GM21723 (cell line): ENCODE results near the gene FAF1.

Source experiments
- ATAC-seq: cut with Tn5 transposase; IDR thresholded peaks from one replicate; pipeline ENCODE4 v1.9.1; 2021; ENCODE audit warnings: mild to moderate bottlenecking, moderate library complexity; ENCODE audit not compliant: unreplicated experiment

Gene FAF1

DNA sequence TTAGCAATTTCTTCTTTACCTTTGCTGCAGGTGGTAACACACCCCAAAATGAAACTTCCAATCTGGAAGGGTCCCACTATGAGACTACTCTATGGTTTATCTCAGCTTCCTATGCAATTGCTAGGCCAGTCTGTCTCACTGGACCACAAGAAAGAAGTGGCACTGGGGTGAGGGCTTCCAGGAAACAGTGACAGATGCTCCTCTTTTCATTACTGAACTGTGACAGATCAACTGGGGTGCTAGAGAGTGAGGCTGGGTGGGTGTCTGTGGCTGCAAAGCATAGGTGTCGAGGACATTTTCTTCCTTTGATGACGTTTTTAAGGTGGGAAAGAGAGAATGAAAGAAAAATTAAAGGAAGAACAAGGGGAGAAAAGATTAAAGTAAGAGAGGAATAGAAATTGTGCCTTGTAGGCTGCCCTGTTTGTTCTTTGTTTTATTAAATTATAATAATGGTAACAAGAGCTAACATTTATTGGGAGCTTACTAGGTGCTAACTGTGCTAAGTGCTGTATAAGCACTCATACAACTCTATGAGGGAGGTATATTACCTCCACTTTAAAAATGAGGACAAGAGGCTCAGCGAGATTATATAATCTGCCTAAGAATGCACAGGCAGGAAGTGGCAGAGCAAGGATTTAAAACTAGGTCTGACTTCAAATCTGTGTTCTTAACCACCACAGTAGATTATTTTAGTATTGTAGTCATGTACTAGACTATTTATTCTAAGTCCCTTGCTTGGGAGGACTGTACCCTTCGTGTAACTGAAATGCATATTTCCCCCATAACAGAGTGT lies 509.0 kb downstream of the FAF1 start:
- ATAC-seq: no peak

GRCh38 chr1:50447961-50448360 lies 512.1 kb downstream of the FAF1 start:
- ATAC-seq: no peak

DNA sequence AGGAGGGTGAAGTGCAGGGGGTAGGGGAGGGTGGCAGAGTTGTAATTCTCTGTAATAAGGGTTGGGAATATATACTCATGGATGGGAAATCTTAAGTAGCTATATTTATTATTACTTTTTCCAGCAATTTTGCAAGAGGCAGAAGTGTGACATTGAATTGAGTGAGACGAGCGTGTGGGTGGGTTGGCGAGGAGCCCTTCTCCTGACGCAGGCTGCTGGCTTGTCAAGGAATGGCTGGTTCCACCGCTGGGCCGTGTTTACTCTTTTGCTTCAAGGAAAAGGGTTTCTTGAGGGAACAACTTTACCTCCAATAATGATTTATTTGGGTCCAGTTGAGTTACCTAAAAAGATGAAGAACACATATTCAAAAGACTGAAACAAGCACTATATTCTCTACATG lies 518.9 kb downstream of the FAF1 start:
- no peak for ATAC-seq

GRCh38 chr1:50438945-50439344 lies 521.1 kb downstream of the FAF1 start:
- ATAC-seq: no peak

DNA sequence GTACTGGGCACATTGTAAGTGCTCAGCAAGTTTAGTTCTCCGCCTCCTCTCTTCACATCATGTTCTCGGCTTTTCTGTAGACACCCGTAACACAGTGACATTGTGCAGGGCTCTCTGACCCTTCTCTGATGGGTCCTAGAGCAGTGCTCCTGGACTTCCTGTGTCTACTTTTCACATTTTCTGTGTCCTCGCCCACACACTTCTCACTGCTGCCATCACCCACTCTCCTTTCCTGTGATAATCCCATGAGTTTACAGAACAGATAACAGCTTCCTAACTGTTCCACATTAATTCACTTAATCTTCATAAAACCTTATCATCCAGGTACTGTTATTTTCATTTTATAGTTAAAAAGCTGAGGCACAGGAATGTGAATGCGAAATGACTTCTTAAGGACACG lies 523.6 kb downstream of the FAF1 start:
- ATAC-seq: no peak

- no peak for ATAC-seq
Observed at GRCh38 chr1:50430010-50430405, 530.1 kb downstream of the FAF1 start.

- no peak for ATAC-seq
Observed at GRCh38 chr1:50427818-50428779, 532.0 kb downstream of the FAF1 start.

DNA sequence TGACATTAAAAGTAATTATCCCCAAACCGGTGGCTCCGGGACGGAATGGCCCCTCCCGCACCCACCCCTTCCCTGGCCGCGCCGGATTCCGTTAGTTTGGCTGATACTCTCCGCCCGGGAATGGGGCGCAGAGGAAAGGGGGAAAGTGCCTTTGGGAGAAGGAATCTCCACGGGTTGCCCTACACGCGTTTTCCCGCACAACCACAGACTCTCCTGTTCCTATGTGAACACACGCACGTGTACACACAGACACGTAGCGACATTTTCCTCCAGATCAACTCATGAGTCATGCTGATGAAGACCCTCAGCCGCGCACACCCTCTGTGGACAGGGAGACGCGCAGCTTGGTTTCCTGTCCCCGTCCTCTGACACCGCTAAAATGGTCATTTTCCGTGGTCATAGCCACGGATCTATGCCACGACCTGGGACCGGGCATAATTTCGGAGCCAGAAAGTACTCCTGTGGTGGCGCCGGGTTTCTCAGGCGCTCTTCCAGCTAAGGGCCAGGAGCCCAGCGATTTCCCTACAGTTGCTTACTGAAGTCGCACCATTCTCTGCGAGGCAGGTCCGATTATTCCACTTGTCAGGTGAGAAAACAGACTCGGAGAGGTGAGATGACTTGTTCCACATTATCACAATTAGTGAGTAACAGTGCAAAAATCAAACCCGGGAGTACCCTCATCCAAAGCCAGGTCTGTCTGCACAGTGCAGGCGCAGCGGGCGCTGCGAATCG lies 532.8 kb downstream of the FAF1 start:
- no peak for ATAC-seq

- ATAC-seq: no peak
Observed at GRCh38 chr1:50426702-50427085, 533.4 kb downstream of the FAF1 start.

DNA sequence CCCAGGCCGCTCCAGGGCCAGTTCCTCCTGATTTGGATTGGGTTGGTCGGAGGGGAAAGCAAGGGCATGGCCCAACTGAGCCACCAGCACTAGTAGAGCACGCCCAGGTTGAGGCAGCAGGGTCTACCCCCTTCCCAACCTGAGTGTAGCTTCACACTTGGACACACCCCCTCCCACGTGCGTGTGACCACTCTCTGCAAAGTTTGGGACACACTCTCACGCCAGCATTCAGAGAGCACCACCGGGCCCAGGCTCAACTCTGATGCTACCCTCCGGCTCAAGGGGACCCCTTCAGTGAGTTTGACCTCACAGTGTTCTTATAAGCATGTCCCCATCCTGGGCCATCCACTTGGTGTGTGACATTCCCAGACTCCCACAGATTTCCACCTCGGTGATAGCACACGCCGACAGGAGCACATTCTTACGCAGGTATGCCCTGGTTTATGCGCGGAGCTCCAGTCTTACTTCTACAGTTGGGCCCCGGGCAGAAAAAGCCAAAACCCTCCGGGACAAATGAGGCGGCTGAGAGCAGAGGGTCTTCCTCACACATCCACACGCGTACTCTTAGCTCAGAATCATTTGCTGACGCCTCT lies 533.9 kb downstream of the FAF1 start:
- no peak for ATAC-seq

- no peak for ATAC-seq
Observed at GRCh38 chr1:50425376-50426107, 534.5 kb downstream of the FAF1 start.

GRCh38 chr1:50424884-50425375 lies 535.1 kb downstream of the FAF1 start:
- no peak for ATAC-seq

- no peak for ATAC-seq
Observed at GRCh38 chr1:50424045-50424883, 535.8 kb downstream of the FAF1 start.

- no peak for ATAC-seq
Observed at GRCh38 chr1:50423670-50424000, 536.4 kb downstream of the FAF1 start.

DNA sequence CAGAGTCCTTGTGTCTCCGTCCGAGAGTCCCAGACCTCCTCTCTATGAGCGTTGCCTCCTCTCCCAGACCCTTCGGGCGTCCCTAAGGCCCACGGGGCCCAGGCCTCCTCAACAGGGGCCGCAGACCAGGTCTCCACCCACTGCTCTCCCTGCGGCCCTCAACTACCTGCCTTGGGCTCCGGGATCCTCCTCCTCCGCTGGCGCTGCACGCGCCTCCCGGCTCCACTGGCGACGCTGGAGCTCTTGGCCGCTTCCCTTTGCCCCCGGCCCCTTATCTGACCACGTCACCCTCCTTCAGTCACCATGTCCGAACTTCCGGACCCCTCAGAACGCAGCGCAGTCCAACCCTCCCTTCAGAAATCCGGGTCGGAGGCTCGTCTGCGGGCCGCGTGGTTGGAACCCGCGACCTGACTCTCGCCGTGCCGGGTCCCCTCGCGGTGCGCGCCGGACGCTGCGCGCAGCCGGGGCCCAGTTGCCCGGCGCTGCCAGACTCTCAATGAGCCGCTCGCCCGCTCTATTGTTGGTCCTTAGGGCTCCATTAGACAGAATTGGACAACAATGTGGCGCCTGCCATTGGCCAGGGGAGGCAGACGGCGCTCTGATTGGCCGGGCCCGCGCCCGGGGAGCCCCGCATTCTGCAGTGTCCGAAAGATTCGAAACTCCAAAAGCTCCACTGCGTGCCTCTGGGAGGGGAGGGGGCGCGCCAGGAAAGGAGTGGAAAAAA lies 537.0 kb downstream of the FAF1 start, which contains the start of gene DMRTA2:
TSS of gene DMRTA2 (minus strand) at position 498 of the 724 bp plus-strand sequence. CDS start 1,907 bp downstream, outside the sequence.
- ATAC-seq: no peak

DNA sequence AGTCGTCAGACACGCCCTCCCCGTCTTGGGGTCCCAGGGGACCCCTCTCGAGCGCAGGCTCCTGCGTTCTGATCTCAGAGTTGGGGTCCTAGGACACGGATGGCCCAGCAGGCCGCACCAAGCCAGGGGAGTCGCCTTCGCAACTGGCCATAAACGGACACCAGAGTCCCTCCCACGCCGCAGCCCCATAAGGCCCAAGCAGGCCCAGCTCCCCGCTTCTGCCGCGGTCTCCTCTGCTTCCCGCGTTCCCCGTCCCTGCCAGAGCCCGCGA lies 537.5 kb downstream of the FAF1 start:
- ATAC-seq: no peak

GRCh38 chr1:50421768-50422674 lies 538.0 kb downstream of the FAF1 start:
- ATAC-seq: no peak

DNA sequence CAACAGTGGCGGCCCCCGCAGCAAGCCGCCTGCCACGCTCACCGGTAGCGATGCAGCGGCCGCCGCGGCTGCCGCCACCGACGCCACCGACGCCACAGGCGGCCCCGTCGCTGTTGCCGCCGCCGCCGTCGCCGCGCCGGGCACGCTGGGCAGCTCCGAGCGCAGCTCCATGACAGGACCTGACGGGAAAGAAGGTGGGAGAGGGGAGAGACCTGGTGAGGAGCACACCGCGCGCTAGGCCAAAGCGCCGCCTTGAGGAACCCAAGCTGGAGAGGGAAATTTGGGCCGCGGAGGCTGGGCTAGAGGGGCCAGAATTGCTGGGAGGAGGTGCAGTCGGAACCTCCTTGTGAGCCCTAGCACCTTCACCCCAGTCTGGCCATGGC lies 538.7 kb downstream of the FAF1 start:
- no peak for ATAC-seq
